GM21528 (cell line): ENCODE results near the gene WDR82.

Experiments
- ATAC-seq: cut with Tn5 transposase; IDR thresholded peaks from one replicate; pipeline ENCODE4 v1.9.1; 2021; ENCODE audit warnings: mild to moderate bottlenecking, moderate library complexity; ENCODE audit not compliant: unreplicated experiment, low FRiP score

WDR82 gene

GRCh38 chr3:52227766-52228165 lies 50.7 kb downstream of the WDR82 start:
- ATAC-seq = no peak

DNA sequence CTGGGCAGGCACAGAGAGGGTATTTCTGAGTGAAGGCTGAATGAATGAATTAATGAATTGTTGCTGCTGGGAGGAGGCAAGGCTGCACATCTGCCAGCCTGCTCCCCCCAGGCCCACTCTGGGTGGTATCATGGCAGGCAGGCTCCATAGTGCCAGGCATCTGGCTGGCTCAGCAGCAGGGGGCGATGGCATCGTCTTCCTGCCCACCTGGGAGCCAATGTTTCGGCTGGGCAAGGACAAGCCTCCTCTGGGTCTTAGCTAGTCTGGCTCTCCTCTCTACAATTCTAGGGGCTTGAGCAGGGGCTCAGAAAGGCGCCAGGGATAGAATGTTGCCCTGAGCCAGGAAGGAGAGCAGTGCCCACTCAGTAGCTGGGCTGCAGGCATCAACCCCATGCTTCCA lies 51.3 kb downstream of the WDR82 start:
- no peak for ATAC-seq

DNA sequence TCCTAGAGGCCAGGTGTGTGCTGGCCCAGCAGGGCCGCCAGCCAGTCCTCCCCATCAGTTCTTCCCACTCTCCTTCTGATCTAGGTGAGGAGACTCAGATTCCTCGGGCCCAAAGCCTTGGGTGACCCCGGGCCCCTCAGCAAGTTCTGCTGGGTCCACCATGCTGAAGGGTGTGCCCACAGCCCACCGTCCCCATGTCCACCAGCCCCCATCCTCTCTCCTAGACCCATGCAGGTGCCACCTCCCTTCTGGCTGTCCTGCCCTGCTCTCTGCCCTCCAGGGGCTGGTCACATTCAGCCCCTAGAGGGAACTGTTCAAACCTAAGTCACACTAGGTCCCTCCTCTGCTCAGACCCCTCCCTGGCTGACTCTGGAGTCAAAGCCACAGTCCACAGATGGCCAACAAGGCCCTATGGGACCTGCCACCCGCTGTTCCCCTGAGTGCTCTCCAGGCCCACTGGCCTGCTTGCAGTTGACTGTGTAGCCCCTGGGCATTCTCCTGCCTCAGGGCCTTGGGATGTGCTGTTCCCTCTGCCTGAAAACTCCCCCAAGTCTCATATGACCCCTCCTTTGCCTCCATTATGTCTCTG lies 52.1 kb downstream of the WDR82 start:
- no peak for ATAC-seq

DNA sequence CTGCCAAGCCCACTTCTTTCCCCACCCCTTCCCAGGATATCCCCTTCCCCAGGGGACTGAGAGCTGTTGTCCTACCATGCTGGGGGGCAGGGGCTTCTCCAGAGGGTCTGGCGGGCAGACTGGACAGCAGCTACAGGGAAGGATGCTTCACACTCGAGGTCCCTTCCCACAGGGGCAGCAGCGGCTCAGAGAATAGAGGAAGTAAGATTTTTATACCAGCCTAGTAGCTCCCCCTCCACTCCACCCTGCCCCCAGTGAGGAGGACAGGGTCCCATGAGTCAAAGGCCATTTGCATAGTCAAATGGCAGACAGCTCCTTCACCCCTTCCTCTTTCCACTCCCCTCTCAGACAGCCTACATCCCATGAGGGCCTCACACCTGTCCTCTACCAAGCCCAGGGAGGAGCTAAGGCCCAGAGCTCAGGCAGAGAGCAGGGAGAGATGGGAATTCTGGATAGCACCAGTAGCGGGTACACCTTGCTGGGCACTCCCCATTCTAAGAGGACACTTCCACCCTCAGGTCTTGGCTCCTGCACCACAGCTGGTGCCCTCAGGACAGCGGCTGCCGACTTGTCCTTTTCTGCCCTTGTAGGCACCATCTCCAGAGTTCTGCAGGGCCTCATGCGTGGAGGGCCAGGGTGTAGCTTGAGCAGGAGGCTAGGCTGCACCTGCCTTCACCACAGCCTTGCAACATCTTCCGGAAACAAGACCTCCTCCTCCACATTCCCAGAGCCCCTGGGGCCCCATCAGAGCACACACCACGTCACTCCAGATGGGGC lies 52.8 kb downstream of the WDR82 start, which contains the start of gene TLR9:
Gene TLR9 (minus strand): TSS at position 194 of the 777 bp plus-strand sequence. CDS start 116 bp downstream, at position 78.
- peak; percentile 76 for ATAC-seq

DNA sequence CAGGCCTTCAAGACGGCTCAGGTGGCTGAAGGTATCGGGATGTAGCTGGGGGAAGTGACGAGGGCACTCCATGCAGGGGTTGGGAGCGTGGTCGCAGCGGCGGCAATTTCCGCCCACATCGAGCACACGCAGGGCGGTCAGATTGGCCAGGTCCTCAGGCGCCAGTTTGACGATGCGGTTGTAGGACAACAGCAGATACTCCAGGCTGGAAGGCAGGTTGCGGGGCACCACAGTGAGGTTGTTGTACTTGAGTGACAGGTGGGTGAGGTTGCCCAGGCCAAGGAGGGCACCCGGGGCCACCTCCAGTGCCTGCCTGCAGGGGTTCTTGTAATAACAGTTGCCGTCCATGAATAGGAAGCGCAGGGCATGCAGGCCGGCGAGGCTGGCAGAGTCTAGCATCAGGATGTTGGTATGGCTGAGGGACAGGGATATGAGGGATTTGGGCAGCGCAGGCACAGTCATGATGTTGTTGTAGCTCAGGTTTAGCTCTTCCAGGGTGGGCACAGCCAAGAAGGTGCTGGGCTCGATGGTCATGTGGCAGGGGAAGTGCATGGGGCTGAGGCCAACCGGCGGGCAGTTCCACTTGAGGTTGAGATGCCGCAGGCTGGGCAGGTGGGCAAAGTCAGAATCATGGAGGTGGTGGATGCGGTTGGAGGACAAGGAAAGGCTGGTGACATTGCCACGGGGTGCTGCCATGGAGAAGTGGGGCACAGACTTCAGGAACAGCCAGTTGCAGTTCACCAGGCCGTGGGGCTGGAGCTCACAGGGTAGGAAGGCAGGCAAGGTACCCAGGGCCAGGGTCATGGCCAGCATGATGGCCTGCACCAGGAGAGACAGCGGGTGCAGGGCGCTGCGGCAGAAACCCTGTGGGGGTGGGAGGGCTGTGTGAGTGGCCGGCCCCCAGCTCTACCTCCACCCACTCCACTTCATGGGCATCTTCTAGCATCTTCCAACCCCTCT lies 54.7 kb downstream of the WDR82 start:
- no peak for ATAC-seq

DNA sequence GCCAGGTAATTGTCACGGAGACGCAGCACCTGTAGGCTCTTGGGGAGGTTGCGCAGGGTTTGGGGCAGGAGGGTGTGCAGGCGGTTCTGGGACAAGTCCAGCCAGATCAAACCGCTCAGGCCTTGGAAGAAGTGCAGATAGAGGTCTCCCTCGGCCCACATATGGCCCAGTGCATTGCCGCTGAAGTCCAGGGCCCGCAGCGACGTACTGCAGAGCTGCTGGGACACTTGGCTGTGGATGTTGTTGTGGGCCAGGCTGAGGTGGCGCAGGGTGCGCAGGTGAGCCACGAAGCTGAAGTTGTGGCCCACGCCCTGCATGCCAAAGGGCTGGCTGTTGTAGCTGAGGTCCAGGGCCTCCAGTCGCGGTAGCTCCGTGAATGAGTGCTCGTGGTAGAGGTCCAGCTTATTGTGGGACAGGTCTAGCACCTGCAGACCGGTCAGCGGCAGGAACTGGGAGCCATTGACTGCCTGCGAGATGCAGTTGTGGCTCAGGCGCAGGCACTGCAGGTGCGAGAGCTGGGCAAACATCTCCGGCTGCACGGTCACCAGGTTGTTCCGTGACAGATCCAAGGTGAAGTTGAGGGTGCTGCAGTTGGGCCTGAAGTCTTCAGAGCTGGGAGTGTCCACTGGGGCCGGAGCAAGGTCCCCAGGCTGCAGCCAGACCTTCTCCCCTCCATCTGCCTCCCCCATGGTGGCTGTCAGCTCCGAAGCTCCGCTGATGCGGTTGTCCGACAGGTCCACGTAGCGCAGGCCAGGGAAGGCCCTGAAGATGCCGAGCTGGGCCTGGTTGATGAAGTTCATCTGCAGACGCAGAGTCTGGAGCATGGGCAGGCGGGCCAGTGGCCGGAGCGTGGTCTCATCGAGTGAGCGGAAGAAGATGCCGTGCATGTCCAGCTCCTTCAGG lies 55.9 kb downstream of the WDR82 start:
- no peak for ATAC-seq

DNA sequence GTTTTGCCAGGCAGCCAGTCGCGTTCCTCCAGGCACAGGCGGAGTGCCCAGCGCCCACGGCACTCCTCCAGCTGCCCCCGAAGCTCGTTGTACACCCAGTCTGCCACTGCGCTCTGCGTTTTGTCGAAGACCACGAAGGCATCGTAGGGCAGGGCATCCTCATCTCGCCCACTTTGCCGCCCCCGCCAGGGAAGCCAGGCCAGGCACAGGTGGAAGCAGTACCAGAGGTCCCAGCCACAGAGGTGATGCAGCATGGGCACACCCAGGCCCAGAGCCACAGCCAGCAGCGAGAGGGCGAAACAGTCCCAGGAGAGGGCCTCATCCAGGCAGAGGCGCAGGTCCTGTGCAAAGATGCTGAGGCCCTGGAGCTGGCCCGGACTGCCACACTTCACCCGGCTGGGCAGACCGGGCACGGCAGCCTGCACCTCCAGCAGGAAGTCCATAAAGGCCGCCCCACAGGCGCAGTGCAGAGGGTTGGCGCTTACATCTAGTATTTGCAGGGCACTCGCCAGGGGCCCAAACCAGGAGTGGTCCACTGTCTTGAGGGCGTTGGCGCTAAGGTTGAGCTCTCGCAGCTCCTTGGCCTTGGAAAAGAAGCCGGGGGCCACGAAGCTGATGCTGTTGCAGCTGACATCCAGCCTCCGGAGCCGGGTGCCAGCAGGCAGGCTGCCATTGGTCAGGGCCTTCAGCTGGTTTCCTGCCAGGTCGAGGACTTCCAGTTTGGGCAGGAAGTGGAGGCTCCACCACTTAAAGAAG lies 56.7 kb downstream of the WDR82 start:
- ATAC-seq = no peak

DNA sequence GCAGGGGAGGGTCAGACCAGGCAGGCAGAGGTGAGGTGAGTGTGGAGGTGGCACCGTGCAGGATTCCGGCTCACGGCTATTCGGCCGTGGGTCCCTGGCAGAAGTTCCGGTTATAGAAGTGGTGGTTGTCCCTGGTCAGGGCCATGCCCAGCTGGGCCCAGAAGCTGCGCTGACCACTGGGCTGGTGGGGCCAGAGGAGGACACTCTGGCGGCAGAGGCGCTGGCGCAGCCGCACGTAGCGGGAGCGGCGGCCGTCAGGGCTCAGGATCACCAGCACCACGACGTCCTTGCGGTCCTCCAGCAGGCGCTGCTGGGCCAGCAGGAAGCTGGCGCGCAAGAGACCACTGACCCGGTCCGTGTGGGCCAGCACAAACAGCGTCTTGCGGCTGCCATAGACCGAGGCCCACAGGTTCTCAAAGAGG lies 57.3 kb downstream of the WDR82 start:
- no peak for ATAC-seq

- ATAC-seq = no peak
Observed at GRCh38 chr3:52220380-52221026, 57.9 kb downstream of the WDR82 start.

- ATAC-seq = no peak
Observed at GRCh38 chr3:52218937-52219650, 59.4 kb downstream of the WDR82 start.

- no peak for ATAC-seq
Observed at GRCh38 chr3:52218454-52218853, 60.0 kb downstream of the WDR82 start.

- no peak for ATAC-seq
Observed at GRCh38 chr3:52218026-52218425, 60.4 kb downstream of the WDR82 start.

DNA sequence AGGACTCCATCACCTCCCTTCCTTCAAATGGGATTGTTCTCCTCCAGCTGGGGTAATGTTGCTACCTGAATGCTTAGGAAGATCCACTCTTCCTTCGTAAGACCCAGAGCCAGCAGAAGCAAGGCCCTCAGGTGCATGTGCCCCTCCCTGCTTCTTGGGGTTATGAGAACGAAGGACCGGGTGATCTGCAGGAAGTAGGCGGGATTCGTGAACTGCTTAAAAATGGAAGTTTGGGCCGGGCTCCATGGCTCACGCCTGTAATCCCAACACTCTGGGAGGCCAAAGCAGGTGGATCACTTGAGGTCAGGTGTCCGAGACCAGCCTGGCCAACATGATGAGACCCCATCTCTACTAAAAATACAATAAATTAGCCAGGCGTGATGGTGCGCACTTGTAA lies 61.0 kb downstream of the WDR82 start:
- no peak for ATAC-seq

DNA sequence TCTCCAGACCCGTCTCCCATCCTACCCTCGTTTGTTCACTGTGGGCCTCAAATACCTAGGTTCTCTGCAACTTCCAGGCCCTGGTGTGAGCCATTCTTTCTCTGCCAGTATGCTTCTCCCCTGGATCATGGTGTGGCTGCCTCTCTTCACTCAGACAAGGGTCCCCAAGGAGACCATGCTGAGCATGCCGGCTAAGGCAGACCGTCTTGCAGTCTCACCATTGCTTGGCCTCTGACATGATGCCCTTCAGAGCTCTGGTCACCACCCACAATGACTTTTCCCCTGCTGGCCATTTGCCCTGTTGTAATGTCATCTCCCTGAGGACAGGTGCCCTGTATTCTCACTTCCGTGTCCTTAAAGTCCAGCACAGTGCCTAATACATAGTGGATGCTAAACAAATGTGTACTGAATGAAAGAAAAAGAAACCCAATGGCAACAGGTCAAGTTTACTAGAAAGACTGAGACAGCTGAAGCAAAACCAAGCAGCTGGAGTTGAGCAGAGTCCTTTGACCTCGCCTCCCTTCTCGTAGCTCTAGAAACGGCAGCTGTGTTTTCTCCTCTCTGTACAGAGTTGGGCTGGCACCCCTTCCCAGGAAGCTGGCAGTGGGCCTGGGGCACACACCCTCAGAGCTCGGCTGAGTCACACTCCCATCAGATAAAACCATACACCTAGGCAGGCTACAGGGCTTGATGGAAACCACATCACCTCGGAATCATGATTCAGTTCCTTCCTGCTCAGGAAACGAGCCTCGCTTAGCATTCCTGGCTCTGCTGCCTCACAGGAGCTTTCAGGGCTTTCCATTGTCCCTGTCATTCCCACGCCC lies 61.7 kb downstream of the WDR82 start:
- no peak for ATAC-seq

DNA sequence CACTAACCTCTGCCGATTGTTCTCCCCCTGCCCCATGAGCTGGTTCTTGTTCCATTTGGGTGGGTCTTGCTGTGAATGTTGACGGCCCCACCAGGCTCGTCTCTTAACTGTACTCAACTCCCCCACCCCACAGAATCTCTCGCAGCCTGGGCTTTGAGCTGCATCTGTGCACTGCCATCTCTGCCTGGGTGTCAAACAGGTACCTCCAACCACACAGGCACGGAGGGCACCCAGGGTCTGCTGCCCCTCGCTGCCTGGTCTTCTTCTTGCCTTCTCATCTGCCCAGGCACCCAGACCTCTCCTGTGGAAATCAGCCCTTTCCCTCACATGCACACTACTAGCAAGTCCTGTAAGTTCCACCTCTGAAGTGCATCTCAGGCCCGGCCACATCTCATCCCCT lies 63.1 kb downstream of the WDR82 start:
- ATAC-seq = no peak

- ATAC-seq = no peak
Observed at GRCh38 chr3:52213901-52214300, 64.5 kb downstream of the WDR82 start.

- no peak for ATAC-seq
Observed at GRCh38 chr3:52213005-52213404, 65.4 kb downstream of the WDR82 start.
